Left ventricle myocardium inferior (tissue), 1 donor: Measurements from ENCODE around the gene NXPH1. TPM values are rescaled to one million over a fixed set of nuclear protein-coding genes. Genes with fewer than 3 reads are reported as not detected.

Experiments
- DNase-seq: peaks from one replicate; pipeline ENCODE4 v3.0.0-alpha.2; 2020
- H3K27ac ChIP-seq: fragments of 200-600 bp; replicated peaks from 2 replicates; pipeline ENCODE4 v1.8.0; 2021
- H3K27me3 ChIP-seq: fragments of 200-600 bp; 2 replicates; pipeline ENCODE4 v1.8.0; 2021; ENCODE audit warnings: low read depth
- H3K36me3 ChIP-seq: fragments of 200-600 bp; 2 replicates; pipeline ENCODE4 v1.8.0; 2021
- H3K4me1 ChIP-seq: fragments of 200-600 bp; 2 replicates; pipeline ENCODE4 v1.8.0; 2021
- H3K4me3 ChIP-seq: fragments of 200-600 bp; 2 replicates; pipeline ENCODE4 v1.8.0; 2021; ENCODE audit warnings: mild to moderate bottlenecking, moderate library complexity
- H3K9me3 ChIP-seq: fragments of 200-600 bp; replicated peaks from 2 replicates; pipeline ENCODE4 v1.8.0; 2021
- CTCF ChIP-seq: fragments of 200-600 bp; IDR thresholded peaks from 2 replicates; pipeline ENCODE4 v1.8.0; 2021; ENCODE audit warnings: antibody characterized with exemption, mild to moderate bottlenecking, borderline replicate concordance
- intact Hi-C: fragments of 100-400 bp; cut with micrococcal nuclease; formaldehyde crosslinking; loops from one replicate; pipeline ENCODE4 v1.11.0; 2022
- total RNA-seq: library from RNA; stranded (reverse); fragmentation: NEBNext Ultra II Directional; extraction: Animal tissue kit (Norgen Biotek cat#: 25700); gene quantifications from one replicate; pipeline ENCODE4 v1.2.1, GENCODE V29; 2021
- donor health status: DM: no; HTN: yes; CAD: no; lungs with severe emphysema.

The NXPH1 gene
- total RNA-seq, 1 donor from 2014 or later = not detected

DNA sequence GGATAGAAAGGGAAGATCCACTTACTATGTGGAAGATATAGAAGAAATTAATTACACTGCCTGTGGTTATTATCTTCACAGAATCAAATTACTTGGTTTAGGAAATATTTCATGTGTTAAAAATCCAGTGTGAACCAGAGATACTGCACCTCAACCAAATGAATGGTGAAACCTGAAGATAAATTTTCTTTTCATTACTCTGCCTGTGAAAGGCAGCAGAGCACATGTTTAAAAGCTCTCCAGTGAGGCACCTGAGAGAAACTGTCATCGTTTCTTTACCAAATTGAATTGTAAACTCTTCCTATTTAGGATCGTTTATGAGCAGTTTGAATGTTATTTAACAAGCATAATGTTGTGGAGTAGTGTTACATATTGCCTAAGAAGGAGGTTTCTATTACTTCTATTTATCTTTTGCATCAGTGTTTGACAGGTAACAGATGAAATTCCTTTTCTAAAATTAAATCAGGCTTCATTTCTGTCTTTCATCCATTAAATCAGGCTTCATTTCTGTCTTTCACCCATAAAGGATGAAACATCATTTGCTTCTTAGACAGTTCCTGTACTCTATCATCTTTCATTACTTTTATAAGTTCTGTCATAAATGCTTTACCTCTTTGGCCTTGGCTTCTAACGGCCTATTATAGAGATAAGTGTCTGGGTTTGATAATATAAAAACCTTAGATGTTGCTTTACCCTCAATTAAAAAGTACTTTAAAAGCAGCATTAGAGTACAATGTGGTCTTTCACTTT, 266.6 kb downstream of the NXPH1 start:
- H3K36me3 ChIP-seq = no peaks in the 10 kb centered on the region
- H3K4me1 ChIP-seq = no peaks in the 10 kb centered on the region
- no peak overlapping the region for H3K4me3 ChIP-seq
- no peak for DNase-seq
- no peak for TF ChIP-seq CTCF
- H3K9me3 ChIP-seq = no peaks in the 10 kb centered on the region
- H3K27ac ChIP-seq = no peak overlapping the region
- no peaks in the 10 kb centered on the region for H3K27me3 ChIP-seq
- intact Hi-C loops = no loop called here

- Histone ChIP-seq H3K27ac (no peak overlapping the region), H3K27me3 (no peaks in the 10 kb centered on the region), H3K4me1 (no peaks in the 10 kb centered on the region), H3K4me3 (no peak overlapping the region), H3K9me3 (no peaks in the 10 kb centered on the region), H3K36me3 (no peaks in the 10 kb centered on the region)
- no peak for DNase-seq
- intact Hi-C loops = no loop called here
- TF ChIP-seq CTCF = no peak
Observed at GRCh38 chr7:8702807-8703206, 269.4 kb downstream of the NXPH1 start.

DNA sequence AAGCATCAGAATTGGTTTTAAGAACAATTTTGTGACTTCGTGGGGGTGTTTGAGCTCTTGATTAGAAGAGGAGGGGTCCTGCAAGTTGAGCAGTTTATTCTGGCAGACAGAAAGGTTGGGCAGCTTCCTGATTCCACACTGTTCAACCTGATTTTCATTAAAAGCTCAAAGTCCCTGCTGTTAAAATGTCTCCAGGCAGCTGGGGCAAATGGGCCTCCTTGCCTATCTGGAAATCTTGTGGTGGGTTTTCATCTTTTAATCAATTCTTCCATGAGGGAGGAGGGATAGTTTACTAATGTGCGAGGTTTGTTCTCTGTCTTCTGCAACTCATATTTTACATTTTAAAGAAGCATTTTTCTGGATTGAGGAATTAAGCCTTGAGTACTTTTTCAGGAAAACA, 276.7 kb downstream of the NXPH1 start:
- Histone ChIP-seq H3K4me1 (no peaks in the 10 kb centered on the region), H3K27me3 (no peaks in the 10 kb centered on the region), H3K27ac (no peak overlapping the region), H3K36me3 (no peaks in the 10 kb centered on the region), H3K9me3 (peaks cover 4% of the 10 kb centered on the region), H3K4me3 (no peak overlapping the region)
- no peak for DNase-seq
- no peak for TF ChIP-seq CTCF
- intact Hi-C loops = no loop called here

DNA sequence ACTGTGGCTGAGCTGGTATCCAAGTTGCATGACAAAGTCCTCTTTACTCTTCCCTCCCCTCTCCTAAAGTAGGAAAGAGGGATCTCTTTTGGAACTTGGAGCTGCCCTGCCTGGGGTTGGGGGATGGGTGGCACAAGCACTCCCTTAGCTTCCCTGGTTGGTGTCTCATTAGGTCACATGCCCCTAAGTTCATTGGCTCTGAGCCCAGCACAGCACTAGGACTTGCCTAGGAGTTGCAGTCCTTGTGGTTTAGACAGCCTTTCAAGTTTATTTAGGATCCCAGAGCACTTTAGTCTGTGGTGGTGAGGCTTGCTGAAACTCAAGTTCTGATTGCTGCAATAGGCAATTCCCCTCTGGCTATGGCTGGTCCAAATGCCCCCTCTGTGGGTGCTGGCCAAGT, 281.4 kb downstream of the NXPH1 start:
- no peak overlapping the region for H3K27ac ChIP-seq
- H3K4me3 ChIP-seq = no peak overlapping the region
- no peaks in the 10 kb centered on the region for H3K4me1 ChIP-seq
- H3K9me3 ChIP-seq = peaks cover 4% of the 10 kb centered on the region
- H3K27me3 ChIP-seq = no peaks in the 10 kb centered on the region
- DNase-seq = no peak
- H3K36me3 ChIP-seq = no peaks in the 10 kb centered on the region
- intact Hi-C loops = no loop called here
- no peak for TF ChIP-seq CTCF

- Histone ChIP-seq H3K27me3 (no peaks in the 10 kb centered on the region), H3K27ac (no peak overlapping the region), H3K9me3 (no peaks in the 10 kb centered on the region), H3K4me3 (no peak overlapping the region), H3K4me1 (no peaks in the 10 kb centered on the region), H3K36me3 (no peaks in the 10 kb centered on the region)
- TF ChIP-seq CTCF = no peak
- intact Hi-C loops = no loop called here
- DNase-seq = no peak
Observed at GRCh38 chr7:8719102-8719501, 285.7 kb downstream of the NXPH1 start.
